Activated CD4-positive, alpha-beta T cell treated with anti-CD3 and anti-CD28 coated beads, Interleukin-2, amount 50 U/mL, for 4 hours (primary cell): Measurements from ENCODE around the gene AOPEP.
"Not testable (repeated sequence)": the region's sequence is repeated elsewhere in the genome, so short reads cannot be mapped to it uniquely, and the experiment has no call there.

Experiments
- DNase-seq, 2 experiments: peaks; one replicate each; pipeline ENCODE4 v3.0.0-alpha.2; 2020

Gene AOPEP

DNA sequence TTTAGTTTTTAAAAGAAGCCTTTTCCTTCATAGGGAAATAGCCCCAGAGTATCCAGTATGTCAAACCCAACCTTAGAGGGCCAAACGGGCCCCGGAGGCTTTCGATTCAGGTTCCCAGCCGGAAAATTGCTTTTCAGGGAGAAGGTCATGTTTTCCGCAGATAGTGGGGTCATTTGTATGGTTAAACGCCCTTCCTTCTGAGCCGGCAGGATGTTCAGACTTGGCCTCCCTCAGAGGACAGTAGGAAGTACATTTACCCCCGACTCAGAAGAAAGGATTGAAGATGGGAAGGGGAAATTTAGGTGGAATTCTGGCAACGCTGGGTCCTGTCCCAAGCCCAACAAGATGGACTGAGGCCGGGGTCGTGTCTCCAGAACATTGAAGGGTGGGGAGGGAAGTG is 195.2 kb downstream of the AOPEP start:
- DNase-seq, result no peak

DNA sequence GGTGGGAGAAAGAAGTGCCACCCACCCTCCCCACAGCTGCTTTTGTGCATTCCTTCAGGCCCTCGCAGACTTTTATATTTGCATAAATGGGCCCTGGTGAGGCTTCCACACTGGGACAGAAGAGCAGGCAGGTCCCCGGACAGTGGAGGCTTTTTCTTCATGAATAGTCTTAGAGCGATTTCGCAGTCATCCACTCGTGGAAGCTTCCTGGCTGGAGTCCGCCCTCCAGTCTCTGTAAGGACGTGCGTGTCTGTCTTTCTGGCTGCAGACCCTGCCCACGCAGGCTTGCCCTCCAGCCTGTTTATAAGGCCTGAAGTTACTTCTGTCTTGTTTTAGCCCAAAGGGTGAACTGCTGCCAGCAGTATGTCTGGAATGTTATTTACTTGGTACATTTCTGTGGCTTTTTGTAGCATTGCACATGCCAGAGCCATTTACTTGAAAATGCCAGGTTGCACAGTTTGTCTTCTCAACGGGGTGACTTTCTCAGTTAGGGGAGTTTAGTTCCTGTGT is 195.7 kb downstream of the AOPEP start:
- no peak for DNase-seq

DNA sequence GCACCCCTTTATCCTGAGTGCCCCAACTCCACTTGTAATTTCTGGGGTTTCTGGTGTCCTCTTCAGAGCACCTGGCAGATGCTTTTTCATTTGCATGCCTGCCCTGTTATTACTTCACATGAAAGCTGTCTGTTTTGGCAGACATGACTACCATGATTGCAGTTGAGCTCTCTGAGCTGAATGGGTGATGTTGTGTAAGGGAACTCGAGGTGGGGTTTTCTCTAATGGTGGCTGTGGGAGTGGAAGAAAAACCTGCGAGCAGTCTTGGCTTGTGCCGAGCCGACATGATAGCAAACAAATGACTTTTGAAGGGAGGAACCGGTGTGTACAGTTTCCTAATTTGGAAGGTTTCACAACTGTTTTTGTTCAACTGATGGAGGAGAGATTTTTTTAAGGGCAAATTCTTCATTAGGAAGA is 196.2 kb downstream of the AOPEP start:
- no peak for DNase-seq

DNA sequence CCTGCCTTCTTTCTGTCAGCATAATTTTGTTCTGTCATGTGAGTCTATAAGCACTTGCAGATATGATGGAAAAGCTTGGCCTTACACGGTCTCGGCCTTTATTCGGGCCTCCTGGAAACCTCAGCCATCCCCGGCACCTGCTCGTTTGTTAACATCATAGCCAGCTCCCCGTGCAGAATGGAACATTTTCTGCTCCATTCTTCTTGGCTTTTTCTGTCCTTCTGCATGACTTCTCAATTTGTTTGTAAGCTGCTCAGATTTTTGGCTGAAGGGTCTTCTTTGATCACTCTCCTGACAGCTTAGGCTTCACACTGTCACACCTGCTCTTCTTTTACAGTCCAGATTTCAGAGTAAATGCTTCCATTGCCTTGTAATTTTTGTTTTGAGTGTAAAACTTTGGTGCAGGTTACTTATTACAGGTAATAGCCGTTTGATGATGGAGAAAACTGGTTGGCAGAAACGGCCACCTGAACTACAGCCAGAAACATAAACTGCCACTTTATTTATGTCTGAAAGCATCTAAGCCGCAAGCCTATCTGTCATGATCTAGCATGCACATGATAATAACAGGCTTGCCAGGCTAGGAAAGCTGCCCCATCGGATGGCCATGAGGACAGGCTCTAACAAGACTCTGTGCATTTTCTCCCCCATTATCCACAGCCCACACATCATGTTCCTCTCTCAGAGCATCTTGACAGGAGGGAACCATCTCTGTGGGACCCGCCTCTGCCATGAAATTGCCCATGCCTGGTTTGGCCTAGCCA is 197.0 kb downstream of the AOPEP start:
- no peak for DNase-seq

DNA sequence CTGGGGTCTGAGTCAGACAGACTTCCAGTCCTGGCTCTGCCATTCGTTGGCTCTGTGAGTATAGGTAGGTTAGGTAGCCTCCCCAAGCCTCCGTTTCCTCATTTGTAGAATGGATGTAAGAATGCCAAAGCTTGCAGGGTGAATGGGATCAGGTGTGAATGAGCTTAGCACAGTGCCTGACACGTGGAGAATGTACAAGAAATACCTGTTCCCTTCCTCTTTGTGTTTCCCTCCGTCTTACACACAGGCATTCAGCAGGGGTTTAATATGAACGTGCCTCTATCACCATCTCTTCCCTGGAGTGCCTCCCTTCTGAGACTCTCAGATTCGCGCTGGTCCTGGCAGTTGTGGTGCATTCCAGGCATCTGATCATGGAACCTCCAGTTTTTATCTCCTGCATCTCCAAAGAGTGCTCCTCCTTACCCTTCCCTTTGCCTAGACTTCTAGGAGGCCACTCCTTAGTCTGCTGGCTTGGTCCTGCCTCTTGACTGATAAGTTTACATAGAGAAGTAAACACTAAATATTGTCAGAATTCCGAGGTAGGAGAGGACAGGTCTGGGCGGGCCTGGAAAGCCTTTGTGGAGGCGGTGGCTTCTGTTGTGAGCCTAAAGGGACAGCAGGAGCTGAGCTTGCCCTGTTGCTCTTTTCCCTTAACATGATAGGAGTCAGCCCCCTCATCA is 199.4 kb downstream of the AOPEP start:
- no peak for DNase-seq

DNA sequence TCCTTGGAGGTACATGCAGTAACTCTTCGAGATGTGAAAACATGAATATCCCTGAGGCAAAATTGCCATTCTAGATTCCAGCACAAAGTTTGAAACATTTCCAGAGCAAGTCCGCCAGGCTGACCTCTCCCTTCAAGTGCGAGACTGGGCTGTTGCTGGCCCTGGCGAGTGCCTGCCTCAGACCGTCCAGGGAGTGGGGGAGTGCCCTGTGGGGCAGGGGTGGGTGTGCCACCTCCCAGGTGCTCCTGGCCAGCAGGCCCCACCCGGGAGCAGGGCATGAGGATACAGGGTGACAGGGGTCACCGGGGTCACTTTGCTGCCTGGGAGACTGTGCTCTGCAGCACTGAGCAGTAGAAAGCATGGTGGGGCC is 199.9 kb downstream of the AOPEP start:
- no peak for DNase-seq

DNA sequence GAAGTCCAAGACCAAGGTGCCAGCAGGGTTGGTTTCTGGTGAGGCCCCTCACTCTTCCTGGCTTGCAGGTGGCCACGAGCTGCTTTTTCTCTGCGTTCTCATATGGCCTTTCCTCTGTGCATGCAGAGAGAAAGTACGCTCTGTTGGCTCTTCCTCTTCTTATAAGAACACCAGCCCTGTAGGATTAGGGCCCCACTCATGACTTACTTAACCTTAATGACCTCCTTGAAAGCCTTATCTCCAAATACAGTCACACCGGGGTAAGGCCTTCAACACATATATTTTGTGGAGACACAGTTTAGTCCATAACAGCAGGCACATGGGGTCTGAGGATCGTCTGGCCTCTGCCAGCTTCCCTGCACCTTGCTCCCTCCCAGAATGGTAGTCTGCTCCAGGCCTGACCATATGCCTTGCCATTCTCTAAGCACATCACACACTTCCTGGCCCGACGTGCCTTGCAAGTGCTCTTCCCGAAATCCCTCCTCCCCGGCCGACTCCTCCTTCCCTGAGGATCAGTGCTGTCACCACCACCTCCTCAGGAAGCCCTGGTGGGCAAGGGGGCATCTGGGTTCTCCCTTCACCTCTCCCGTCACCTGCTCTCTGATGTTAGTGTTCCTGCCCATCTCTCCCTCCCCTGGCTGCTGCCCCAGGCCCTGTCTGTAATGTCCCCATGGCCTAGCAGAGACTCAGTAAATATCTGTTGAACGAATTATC is 200.7 kb downstream of the AOPEP start:
- DNase-seq, result no peak

DNA sequence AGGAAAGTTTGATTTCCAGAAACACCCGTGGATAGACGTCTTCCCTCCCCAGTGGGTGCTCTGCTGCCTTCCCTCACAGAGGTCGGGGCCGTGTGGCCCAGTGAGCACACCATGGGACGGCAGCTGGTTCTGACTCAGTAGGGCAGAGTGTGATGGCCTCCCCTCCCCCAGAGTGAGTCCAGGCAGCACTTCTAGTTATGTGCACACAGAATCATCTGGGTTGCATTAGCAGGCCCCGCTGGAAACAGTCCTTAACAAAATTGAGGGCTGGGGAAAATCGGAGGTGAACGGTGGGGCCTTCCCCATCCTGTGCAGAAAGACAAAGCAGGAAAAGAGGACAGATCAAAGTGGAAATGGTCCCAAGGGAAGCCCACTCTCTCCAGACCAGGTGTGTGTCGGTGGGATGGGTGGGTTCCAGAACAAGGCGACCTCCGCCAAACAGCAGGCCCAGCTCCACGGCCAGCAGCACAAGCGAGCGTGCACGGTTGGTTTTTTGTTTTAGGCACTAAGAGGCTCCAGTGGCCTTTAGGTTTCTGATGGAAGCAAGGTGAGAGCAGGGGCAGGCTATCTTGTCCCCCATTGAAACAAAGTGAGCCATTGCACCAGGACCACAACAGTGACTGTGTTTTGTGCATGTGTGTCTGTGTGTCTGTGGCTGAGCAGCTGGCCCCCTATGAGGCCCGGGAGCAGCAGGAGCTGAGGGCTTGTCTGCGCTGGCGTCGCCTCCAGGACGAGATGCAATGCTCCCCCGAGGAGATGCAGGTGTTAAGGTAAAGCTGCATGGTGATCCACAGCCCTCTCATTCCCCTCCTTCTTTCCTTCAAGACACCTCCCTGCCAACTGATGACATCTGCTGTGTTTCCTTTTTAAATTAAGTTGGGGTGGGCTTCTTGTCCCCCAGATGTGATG is 201.5 kb downstream of the AOPEP start:
- no peak for DNase-seq

DNA sequence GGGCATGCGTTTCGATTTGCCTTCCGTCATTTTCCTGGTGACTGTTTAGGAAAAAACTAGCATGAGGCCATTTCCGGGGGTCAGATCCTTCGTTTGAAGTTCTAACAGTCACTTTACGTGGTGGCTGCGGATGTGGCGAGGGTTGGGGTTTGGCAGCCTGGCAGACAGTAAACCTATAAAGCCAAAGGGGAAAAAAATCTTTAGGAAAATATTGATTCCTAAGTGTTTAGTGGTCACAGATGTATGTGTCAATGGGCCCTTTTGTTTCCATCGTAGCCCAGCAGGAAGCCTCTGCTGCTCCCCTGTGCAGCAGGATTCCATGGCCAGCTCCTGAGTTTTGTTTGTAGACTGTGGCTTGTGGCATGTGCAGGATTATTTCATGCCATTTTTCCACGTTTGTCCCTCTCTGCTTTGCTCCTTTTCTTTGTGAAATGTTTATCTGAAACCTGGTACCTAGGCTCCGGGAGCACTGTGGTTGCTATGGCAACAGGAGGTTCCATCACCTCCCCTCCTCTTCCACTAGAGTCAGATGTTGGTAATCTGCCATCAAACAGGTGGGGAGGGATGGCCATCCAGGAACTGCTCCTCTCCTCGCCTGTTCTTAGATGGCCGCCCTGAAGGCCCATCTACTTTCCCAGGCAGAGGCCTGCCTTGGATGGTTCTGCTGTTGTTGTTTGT is 202.3 kb downstream of the AOPEP start:
- no peak for DNase-seq

DNA sequence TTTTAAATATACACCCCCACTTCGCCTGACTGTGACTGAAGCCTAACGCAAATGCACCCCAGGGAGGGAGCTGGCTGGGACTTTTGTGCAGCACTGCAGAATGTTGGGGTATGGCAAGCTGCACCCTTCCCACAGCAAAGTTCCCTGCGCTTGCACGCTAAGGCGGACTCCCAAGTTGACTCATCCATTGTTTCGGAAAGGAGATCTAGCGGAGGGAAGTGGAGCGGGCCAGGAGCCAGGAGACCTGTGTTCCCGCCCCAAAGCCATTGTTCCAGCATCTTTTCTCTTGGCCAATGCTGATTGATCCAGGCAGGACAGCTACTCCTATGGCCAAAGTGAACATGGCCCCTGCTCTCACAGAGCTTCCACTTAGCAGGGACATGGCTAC is 202.9 kb downstream of the AOPEP start:
- DNase-seq, result no peak

DNA sequence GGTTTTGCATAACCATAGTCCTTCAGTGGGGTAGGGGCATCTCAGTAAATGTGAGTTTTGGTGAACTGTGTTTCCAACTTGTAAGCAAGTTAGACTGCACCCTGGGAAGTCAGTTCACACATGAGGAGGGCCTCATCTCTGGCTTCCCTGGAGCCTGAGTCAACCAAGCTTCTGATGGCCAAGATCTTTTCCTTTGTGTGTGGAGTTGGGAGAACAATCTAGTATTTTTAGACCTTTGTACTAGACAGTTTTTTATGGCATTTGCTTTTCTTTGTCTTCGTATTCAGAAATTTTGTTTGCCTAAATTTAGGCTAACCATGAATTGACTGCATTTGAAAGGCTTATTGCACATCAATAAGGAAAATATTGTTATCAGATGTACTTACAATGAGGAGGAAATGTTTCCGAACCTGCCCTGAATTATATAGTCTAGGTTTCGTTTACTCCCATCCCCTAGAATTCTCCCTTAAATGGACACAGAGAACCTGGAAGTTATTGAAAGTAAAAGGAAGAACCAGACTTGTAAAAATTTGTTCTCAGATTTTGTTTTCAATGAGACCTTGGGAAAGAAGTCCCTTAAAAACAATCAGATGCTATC is 204.6 kb downstream of the AOPEP start:
- no peak for DNase-seq

DNA sequence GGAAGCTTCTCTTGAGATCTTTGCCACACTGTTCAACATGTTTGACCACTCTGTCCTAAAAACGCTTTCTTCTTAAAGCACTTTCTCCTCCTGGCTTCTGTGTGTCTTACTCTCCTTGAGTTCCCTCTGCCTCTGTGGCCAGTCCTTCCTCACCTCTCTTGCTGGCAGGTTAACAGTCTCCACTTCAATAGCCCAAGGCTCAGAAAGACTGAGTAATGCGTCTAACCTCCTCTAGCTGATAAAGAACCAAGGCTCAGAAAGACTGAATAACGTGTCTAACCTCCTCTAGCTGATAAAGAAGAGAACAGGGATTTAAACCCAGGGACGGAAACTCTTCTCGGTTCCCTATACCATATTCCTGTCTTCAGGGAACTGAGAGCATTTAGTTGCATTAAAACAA is 205.2 kb downstream of the AOPEP start:
- DNase-seq, result no peak

DNA sequence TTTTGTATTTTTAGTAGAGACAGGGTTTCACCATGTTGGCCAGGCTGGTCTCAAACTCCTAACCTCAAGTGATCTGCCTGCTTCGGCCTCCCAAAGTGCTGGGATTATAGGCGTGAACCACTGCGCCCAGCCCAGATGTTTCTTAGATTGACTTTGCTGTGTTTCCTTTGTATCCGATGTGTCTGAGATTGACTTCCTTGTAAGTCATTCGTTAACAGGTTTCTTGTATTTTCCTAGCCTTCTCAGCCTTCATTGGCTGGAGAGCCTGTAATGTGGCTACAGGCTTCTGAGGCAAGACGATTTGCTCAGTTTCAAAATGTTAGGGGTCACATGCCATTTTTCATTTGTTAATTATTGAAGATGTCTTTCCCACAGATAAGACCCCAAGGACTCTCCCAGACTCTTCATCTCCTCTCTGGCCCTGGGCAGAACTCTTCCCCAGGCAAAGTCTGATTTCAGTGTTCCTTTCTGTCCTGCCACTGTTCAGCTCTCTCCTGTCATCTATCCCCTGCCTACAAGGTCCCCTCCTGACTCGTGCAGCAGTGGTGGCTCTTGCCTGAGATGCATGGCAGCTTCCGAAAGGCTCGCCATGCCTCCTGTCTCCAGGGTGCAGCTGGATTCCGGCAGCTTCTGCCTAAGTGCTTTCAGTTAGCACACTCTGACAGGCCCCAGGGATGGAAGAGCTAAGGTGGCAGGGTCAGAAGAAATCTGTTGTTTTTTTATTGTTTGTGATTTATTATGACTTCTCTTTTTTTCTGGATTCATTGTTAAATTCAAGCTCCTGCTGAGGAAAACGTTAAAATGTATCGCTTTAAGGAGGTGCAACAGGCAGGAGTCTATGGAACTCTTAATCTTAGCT is 206.4 kb downstream of the AOPEP start:
- DNase-seq, result no peak

DNA sequence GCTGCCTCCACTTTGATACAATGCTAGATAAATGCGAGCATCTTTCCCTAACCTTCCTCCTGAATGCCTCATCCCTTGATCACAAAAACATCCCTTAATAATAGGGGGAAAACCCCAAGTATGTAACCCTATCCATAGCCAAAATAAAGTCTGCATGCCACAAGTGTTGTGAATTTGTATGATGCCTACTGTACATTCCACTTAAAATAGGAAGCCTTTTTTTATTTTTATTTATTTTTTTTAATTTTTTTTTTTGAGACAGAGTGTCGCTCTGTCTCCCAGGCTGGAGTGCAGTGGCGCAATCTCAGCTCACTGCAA is 207.0 kb downstream of the AOPEP start:
- no peak for DNase-seq

DNA sequence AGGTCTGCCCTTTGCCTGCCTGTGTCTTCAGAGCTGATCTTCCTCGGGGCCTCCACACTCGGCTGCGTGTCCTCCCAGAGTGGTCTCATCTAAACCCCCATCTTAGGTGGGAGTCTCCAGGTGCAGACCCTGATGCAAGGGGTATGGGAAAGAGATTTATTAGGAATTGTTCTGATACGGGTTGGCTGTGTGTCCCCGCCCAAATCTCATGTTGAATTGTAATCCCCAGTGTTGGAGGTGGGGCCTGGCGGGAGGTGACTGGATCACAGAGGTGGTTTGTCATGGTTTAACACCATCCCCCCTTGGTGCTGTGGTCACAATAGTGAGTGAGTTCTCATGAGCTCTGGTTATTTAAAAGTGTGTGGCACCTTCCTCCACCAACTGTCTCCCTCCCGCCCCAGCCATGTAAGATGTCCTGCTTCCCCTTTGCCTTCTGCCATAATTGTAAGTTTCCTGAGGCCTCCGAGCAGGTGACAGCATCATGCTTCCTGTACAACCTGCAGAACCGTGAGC is 208.4 kb downstream of the AOPEP start:
- no peak for DNase-seq

DNA sequence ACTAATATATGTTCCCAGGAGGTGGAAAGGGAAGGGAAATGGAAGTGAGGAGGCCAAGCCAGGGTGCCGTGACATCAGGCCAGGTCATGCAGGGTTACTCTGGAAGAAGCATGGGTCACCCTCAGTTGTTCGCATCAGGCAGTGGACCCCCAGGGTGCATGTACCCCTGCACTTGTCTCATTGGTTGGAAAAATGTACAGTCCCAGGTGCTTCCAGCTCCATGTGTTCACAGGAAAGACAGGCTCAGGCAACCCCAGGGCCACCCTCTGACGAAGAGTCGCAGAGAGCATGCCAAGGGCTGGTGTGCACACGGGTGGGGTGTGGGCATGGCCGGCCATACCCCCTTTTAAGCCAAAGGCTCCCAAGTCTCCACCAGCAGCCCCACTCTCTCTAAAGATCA is 208.9 kb downstream of the AOPEP start:
- no peak for DNase-seq

DNA sequence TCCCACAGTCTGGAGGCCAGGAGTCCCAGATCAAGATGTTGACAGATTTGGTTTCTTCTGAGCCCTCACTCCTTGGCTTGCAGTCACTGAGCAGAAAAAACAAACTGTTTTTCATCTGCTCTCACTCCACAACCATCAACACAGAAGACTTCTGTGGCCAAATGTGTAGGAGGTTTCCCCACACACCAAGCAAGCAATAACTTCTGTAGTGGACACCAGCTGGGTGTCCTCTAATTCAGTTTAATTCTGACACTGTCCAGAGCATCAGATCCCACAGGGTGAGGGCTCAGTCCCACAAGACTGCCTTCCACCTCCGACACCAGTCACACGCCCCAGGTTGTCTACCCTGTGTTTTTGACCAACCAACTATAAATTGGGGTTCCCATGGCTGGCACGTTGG is 209.9 kb downstream of the AOPEP start:
- DNase-seq, result no peak

DNA sequence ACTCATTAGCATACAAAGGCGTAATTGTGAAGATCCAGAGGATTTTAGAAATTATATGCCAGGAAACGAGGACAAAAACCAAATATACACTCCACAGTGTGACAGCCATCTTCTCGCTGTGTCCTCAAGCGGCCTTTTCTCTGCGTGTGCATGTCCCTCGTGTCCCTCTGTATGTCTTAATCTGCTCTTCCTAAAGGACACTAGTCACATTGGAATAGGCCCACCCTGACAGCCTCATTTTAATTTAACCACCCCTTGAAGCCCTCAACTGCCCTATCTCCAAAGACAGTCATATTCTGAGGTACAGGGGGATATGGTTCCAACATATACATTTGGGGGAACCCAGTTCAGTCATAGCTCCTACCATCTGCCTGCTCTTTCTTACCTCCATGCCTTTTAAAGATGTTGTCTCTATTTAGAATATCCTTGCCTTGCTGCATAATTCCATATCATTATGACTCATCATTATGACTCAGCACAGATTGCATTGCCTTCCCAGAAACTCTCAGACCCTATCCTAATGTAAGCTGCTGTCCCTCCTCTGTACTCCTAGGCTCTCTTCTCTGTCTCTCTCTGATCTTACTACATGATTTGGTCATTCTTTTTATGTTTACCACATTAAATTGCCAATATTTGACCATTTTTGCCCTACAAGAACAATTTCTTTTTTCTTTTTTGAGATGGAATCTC is 210.9 kb downstream of the AOPEP start:
- DNase-seq, result no peak

DNA sequence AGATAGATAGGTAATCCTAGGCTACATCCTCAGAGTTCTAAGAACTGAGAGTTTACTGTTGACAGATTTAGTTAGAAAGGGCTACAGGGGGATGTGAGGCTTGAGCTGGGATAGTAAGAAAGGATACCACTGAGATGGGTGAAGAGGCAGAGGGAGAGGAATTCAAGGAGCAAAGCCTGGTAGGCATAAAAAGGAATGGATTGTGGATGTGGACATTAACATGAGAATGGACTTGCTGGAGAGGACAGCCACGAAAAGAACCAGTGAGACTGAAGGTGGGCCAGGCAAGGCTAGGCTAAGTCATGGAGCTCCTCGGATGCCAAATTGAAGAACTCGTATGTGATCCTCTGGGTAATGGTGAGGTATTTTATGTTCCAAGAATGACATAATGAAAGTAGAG is 211.9 kb downstream of the AOPEP start:
- DNase-seq, result no peak

DNA sequence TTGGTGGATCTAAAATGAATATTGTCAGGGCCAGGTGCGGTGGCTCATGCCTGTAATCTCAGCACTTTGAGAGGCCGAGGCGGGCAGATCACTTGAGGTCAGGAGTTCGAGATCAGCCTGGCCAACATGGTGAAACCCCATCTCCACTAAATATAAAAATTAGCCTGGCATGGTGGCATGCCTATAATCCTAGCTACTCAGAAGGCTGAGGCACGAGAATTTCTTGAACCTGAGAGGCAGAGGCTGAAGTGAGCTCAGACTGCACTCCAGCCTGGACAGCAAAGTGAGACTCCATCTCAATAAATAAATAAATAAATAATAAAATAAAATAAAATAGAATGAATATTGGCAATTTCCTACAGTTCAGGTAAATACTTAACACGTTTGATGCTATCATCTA is 213.8 kb downstream of the AOPEP start:
- DNase-seq, result not testable (repeated sequence)
